GM12873 (cell line): ENCODE results near the gene DUOXA1.
A peak's percentile ranks its signal among the peaks of the same experiment; 100 is the strongest.

Source experiments
- CTCF ChIP-seq: IDR thresholded peaks from 2 replicates; pipeline ENCODE4 v1.5.1; 2012; ENCODE audit warnings: low read depth, mild to moderate bottlenecking, moderate library complexity, low read length, control low read depth; ENCODE audit not compliant: insufficient read depth; ENCODE audit errors: missing control alignments

The DUOXA1 gene

GRCh38 chr15:45128971-45129639 is 574 bp downstream of the DUOXA1 start:
- TF ChIP-seq CTCF, result no peak

- TF ChIP-seq CTCF, result peak; percentile 67
Measured at GRCh38 chr15:45126535-45127158, 3.0 kb downstream of the DUOXA1 start.

- TF ChIP-seq CTCF, result no peak
Measured at GRCh38 chr15:45123397-45123796, 6.3 kb downstream of the DUOXA1 start.

- no peak for TF ChIP-seq CTCF
Measured at GRCh38 chr15:45122719-45123118, 7.0 kb downstream of the DUOXA1 start.

- no peak for TF ChIP-seq CTCF
Measured at GRCh38 chr15:45121706-45122417, 7.8 kb downstream of the DUOXA1 start.

- no peak for TF ChIP-seq CTCF
Measured at GRCh38 chr15:45121020-45121419, 8.7 kb downstream of the DUOXA1 start.

- no peak for TF ChIP-seq CTCF
Measured at GRCh38 chr15:45120081-45120972, 9.4 kb downstream of the DUOXA1 start.
